OCI-LY3 (cell line): ENCODE results near the gene CYSRT1.

ENCODE experiments used
- CTCF ChIP-seq: fragments of 200-600, 300-600 bp; sonication (generic); IDR thresholded peaks from 2 replicates; pipeline ENCODE4 v1.5.1; 2014; ENCODE audit warnings: antibody characterized with exemption, low read length, low read depth
- EZH2phosphoT487 ChIP-seq: fragments of 200-600 bp; shearing (Covaris generic); IDR thresholded peaks from 2 replicates; pipeline ENCODE4 v1.6.1; 2018; ENCODE audit warnings: antibody characterized with exemption, mixed run types, low read depth

GRCh38 chr9:137192448-137192780 is 32.6 kb upstream of the CYSRT1 start:
- TF ChIP-seq CTCF = no peak
- TF ChIP-seq EZH2phosphoT487 = no peak
